Activated effector memory CD4-positive, alpha-beta T cell treated with Interleukin-2 at 50 U/mL for 16 hours (primary cell): Measurements from ENCODE around the gene WDR27.

Experiments
- DNase-seq: peaks from one replicate; pipeline ENCODE4 v3.0.0-alpha.2; 2020

Gene WDR27

GRCh38 chr6:169424149-169424804 is 277.6 kb downstream of the WDR27 start:
- no peak for DNase-seq

- no peak for DNase-seq
These were observed 280.1 kb downstream of the WDR27 start for GRCh38 chr6:169421586-169422264.

GRCh38 chr6:169420912-169421543 is 280.8 kb downstream of the WDR27 start:
- DNase-seq, result no peak

- DNase-seq, result no peak
These were observed 284.7 kb downstream of the WDR27 start for GRCh38 chr6:169417101-169417500.

- DNase-seq, result no peak
These were observed 285.6 kb downstream of the WDR27 start for GRCh38 chr6:169416249-169416648.

GRCh38 chr6:169415179-169415578 is 286.6 kb downstream of the WDR27 start:
- DNase-seq, result no peak

GRCh38 chr6:169411722-169412121 is 290.1 kb downstream of the WDR27 start:
- no peak for DNase-seq

- DNase-seq, result no peak
These were observed 290.5 kb downstream of the WDR27 start for GRCh38 chr6:169411296-169411695.

GRCh38 chr6:169409742-169410312 is 292.0 kb downstream of the WDR27 start:
- no peak for DNase-seq

GRCh38 chr6:169407325-169407724 is 294.5 kb downstream of the WDR27 start:
- DNase-seq, result no peak
